ENCODE measurements around the gene ATPAF2.
A peak's percentile ranks its signal among the peaks of the same experiment; 100 is the strongest.

ATPAF2 gene

DNA sequence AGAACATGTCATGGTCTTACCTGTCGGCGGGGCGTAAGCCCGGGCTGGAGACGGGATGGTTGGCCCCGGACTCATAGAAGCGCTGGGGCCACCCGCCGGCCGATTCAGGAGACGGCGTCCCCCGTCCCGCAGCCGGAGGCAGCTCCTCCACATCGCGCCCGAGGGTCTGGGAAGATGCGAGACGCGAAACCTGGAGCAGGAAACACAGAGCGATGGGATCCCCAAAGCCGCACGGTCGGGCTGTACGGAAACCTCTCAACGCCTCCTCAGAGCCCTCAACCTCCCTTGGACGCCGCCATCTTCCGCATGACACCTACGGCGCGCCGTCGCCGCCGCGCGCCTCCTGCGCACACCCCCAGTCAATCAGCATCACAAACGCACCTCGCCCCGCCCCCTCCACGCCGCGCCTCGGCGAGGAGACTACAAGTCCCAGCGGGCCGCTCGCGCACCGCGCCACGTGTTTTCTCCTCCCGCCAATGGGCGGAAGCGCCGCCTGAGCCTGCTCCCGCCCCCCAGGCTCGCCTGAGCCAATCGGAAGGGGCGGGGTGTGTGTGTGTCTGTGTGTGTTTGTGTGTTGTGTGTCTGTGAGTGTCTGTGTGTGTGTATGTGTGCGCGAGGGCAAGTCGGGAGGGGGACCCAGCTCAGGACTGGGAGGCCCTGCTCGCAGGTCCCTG, at the start of gene ATPAF2, which contains the start of gene GID4:
Gene ATPAF2 (minus strand): TSS at position 308 of the 674 bp plus-strand sequence. CDS start 155 bp downstream, at position 153.
Gene GID4 (plus strand): TSS at position 548 of the 674 bp plus-strand sequence. CDS start 57 bp downstream, at position 605.
- DNase-seq, result peak; percentile 99

DNA sequence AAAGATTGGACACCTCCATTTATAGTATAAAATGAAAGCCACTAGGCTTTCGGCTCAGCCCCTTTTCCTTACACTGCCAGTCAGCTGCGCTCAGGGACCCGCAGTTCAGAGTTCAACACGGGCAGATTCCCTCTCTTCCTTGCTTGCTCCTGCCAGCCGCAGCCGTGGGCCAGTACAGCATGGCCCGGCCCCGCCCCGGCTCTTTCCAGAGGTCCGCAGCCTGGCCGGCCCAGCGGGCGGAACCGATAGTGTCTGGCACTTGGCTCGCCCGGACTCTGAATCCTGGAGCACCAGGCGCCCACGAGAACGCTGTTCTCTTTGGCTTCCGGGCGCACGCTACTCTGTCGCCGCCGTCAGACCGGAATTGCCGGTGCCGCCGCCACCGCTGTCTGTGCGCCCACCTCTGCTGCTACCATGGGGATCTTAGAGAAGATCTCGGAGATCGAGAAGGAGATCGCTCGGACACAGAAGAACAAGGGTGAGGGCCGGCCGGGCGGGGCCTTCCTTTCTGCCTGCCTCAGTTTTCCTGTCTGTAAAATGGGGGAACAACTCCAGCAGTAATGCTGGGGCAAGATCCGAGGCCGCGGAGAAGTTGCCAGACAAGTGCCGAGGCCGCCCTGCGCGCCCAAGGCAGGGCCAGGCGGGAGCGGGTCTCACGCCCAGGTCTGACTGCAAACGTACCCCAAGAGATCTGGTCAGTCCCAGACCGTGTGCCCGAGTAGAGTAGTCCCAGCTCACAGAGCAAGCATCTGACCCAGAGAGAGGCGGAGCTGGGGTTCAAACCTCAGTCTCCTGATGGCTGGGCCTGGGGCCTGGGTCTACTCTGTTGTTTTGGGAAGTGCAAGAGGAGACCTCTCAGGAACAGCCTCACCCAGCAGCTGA, 48.9 kb upstream of the ATPAF2 start, which contains the start of gene DRG2:
Gene DRG2 (plus strand): TSS at position 339 of the 882 bp plus-strand sequence. CDS start 76 bp downstream, at position 415.
- DNase-seq, result peak; percentile 85

DNA sequence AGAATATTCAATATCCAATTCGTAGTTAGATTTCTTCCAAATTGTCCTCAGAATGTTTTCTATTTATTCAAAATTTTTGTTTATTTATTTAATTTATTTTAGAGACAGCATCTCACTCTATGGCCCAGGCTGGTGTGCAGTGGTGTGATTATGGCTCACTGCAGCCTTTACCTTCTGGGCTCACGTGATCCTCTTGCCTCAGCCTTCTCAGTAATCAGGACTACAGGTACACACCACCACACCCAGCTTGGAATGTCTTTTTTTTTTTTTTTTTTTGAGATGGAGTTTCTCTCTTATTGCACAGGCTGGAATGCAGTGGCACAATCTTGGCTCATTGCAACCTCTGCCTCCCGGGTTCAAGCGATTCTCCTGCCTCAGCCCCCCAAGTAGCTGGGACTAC, 45.3 kb upstream of the ATPAF2 start:
- DNase-seq, result no peak

DNA sequence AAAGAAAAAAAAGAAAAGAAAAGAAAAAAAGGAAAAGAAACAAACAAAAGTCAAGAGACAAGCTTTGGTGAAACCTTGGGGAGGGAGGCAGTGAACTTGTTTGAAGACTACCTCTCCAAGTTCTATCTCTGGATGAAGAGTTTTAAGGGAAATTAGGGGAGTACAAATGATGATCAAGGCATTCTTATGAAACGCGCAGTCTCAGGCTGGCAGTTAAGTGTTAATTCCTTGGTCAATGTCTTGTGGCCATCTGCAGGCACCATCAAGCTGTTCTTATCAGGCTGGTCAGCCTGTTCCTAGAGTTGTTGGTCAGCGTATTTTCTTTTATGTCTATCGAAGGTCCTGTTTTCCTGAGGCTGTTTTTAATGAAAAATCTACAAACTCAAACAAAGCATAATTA, 40.6 kb upstream of the ATPAF2 start:
- DNase-seq, result no peak

DNA sequence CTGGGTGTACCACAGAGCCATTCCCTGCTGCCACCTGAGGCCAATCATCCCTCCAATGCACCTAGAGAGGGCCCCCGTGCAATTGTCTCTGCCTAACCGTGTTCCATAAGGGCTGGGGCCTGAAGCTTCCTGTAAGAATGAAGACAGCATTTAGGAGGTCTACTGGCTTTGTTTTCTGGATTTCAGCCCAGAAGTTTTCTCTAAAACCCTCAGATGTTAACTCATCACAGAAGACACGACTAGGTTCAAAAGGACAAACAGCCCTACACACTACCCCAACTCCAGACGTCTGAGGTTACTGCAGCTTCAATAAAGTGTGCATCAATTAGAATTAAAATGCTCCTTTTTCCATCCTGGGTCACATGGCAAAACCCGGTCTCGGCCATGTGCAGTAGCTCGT, 38.0 kb upstream of the ATPAF2 start:
- no peak for DNase-seq

DNA sequence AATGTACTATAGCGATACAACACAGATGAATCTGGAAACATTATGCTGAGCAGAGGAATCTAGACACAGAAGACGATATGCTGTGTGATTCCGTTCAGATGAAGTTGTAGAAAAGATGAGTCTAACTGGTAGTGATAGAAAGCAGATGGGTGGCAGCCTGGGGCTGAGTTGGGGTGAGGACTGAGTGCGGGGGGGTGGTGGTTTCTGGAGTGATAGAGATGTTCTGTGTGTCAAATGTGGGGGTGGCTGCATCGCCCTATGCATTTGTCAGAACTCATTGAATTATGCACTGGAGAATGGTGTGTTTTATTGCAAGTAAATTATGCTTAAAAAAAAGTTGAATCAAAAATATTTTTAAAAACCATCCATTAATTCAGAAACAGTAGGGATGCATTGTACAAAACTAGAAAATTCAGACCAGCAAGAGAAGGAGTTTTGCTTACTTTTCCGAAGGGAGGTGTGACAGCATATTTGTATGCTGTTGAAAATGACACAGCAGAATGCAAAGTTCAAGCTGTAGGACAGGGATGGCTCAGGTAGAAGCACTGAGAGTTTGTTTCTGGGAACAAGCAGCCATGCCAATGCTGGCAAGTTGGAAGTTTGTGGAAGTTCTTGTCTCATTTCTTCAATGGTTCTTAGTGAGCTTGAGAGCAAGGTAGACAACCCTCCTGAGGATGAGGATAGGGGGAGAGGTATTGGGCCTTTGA, 35.8 kb upstream of the ATPAF2 start:
- no peak for DNase-seq

DNA sequence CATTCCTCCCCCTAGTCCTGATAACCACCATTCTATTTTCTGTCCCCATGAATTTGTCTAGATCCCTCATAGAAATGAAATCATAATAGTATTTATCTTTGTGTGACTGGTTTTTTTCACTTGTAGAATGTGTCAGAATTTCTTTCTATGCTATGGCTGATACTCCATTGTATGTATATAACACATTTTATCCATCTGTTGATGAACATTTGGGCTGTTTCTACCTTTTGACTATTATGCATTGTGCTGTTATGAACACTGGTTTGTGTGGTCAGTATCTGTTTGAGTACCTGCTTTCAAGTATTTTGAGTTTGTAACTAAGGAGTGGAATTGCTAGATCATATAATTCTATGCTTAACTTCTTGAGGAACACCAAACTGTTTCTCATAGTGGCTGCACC, 32.8 kb upstream of the ATPAF2 start:
- no peak for DNase-seq

DNA sequence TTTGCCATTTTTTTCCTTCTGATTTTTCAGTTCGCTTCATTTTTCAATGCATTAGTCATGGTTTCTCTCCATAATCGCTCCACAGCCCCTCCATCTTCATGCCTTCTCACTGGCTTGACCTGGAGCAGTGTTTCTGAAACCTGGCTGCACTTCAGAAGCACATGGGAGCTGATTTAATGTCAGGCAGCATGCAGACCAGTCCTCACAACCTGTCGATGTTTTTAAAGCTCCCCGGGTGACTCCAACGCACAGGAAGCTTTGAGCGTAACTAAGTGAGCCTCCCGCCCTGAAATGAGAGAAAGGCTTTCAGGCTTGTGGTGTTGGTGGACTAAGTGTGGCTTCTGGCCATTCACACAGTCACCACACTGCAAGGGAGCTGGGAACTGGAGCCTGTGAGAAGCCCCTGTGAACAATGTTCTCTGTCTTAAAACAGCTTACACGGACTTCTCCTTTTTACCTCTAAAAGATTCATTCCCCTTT, 31.9 kb upstream of the ATPAF2 start:
- no peak for DNase-seq

DNA sequence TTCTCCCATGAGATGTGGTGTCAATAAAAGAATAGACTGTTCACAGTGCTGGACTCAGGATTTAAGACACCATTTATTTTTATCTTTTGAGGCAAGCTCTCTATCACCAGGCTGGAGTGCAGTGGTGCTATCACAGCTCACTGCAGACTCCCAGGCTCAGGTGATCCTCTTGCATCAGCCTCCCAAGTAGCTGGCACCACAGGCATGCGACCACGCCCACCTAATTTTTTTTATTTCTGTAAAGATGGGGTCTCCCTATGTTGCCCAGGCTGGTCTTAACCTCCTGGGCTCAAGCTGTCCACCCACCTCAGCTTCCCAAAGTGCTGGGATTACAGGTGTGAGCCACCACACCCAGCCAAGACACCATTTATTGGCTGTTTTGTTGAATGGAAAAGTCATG, 30.1 kb upstream of the ATPAF2 start:
- DNase-seq, result no peak

DNA sequence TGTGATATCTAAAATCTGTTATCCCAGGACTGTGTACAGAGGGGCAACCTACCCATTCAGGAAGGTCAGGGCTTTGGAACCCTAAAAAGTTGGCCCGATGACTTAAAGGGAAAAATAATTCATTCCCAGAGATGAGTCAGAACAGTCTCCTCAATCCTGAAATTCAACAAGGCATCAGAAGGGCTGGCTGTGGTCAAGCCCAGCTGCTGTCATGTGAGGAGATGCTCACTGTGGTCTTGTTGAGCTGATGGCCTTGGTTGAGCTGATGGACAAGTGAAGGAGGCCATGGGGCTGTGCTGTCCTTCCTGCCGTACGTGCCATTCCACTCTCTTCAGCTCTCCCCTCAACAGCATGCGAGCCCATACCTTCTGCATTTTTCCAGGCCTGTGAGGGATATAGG, 27.9 kb upstream of the ATPAF2 start:
- no peak for DNase-seq

DNA sequence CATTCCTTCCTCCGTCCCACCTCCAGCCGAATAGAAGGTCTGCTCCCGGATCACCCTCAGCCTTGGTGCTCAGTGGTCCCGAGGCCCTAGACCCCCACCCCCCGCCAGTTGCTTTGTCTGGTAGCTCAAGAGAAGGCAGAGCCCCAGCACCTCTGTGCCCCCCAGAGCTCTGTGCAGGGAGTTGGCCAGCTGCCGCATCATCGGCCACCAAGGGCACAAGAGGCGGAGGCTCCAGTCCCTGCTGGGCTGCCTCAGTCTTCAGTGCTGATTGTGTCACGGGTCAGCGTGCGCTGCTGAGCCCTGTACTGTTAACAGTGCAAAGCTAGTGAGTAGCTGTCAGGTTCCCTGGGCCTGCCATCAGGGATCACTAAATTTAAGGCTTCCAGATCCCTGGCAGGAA, 26.6 kb upstream of the ATPAF2 start:
- no peak for DNase-seq

DNA sequence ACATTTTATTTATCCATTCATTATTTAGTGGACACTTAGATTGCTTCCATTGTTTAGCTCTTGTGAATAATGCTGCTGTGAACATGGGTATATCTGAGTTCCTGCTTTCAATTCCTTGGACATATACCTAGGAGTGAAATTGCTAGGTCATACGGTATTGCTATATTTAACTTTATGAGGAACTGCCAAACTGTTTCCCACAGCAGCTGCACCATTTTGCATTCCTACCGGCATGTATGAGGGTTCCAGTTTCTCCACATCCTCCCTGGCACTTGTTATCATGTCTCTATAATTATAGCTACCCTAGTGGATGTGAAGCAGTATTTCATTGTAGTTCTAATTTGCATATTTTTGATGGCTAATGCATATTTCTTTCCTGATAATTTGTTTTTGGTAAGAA, 25.1 kb upstream of the ATPAF2 start:
- no peak for DNase-seq

DNA sequence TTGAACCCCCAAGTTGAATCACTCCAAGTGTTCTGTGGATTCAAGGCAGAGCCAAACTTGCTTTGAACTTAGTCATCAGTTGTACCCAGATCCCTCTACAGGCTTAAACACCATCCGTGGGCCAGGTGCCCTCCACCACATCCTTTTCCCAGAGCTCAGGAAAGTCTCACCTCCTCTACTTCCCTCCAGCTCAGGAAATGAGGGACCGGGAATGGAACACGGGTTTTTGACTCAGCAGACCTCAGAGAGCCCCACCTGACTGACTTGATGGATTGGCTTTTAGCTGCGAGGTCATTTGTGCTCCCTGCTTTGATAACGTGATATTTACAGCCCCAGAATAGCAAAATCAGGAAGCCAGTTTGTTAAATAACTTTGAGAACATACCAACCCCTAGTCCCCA, 20.3 kb upstream of the ATPAF2 start:
- no peak for DNase-seq

DNA sequence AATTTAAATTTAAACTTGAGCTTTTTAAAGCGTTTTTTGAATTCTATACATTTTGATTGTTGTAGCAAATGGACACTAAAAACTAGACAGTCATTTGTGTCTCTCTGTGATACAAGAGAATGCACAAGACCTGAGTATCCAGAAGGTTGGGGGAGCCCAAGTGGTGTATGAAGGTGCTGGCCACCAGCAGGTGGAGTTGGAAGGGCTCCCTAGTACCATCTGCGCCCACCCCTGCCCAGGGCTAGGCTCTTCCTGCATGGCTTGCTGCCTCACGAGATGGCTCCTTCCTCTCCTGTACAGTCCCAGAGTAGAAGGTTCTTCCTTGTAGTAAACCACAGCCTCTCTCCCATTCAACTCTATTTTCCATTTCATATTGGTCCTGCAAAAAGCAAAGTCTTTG, 17.2 kb upstream of the ATPAF2 start:
- no peak for DNase-seq

DNA sequence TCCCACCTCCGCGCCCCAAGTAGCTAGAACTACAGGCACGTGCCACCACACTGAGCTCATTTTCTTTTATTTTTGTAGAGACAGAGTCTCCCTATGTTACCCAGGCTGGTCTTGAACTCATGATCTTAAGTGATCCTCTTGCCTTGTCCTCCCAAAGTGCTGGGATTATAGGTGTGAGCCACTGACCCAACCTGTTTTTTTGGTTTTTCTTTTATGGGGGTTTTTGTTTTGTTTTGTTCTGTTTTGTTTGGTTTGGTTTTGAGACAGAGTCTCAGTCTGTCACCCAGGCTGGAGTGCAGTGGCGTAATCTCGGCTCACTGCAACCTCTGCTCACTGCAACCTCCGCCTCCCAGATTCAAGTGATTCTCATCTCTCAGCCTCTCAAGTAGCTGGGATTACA, 16.6 kb upstream of the ATPAF2 start:
- DNase-seq, result no peak

DNA sequence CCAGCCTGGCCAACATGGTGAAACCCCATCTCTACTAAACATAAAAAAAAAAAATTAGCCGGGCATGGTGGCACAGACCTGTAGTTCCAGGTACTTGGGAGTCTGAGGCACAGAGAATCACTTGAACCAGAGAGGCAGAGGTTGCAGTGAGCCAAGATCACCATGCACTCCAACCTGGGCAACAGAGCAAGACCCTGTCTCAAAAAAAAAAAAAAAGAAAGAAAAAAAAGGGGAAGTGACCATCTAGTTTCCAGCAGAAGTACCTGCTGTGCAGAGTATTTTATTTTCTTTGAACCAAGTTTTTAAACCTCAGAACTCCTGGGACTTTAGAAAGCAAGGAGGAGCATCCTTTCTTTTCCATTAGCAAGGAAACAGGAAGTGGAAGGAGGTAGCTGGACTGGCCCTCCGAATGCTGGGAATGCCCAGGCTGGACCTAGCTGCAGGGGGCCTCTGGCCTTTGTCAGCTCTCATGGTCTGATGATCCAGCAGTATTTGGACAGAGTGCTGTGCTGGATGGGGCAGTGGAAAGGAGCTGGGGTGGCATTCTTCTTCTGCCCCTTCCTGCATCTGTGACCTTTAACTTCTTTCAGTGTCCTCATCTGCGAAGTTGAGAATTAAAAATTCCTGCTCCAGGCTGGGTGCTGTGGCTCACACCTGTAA, 6.9 kb upstream of the ATPAF2 start:
- DNase-seq, result no peak

DNA sequence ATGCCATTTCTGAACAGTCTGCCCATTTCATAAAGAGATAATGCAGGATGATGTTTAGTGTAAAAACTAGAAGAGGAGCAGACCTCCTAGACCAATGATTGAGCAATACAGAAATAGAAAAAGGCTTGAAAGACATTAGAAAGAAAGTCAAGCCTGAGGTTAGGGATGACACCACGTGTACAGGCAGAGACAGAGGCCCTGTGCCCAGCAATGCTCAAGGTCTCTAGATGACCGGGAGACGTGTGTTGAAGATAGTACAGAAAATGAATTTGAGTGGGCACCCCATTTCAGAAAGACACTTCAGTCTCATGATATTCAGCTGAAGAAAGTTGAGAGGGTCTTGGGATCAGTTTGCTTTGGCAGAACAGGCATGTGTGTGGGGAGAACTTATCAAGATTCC, 5.6 kb upstream of the ATPAF2 start:
- DNase-seq, result no peak

DNA sequence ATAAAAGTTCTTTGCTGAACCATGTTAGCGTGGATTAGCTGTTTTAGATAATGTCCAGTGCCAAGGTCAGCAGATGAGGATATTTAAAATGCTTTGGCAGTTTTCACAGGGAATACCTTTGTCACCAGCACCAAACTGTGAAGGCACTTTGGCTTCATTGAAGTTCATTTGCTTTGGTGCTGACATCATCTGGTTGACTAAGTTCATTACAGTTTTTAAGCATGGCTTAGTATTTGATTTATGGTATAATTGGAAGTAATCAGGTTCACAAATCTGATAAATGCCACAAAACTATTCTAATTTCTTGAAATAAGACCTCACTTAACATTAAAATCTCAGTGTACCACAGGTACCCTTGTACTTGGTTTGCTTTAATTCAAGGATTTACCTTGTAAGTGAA, 4.5 kb upstream of the ATPAF2 start:
- no peak for DNase-seq

DNA sequence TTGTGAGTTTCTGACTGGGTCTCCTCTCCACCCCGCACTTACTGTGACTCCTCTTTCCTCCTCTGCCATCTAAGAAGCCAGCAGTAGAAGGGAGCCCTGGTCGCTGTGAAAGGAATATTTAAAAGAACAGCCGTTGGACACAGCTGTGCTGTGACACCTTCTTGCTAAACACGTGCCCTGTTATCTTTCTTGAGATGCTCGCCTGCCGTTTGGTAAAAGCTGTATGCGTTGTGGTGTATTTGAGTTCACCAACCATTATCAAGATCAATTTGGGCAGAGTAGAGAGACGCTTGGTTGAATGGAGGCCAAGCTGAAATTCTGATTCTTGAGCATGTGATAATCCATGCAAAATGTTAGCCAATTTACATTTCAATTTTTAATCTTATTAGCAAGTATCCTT, 4.0 kb upstream of the ATPAF2 start:
- no peak for DNase-seq

DNA sequence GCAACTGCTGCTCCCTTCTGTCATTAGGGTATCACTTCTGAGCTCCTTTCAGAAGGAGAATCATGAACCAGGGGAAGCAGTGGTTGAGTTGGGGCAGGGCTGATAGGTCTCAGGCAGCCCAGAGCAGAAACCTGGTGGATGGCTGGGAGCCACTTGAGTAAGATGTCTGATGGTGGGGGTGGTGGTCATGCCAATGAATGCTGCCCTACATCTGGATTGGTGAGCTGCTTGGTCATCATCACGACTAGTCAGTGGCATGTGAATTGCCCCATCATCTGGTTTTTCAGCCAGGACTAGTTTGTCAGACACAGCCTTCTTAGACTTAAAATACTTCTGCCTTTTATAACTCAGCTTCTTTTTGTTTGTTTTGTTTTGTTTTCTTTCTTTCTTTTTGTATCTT, 2.8 kb upstream of the ATPAF2 start:
- DNase-seq, result no peak

DNA sequence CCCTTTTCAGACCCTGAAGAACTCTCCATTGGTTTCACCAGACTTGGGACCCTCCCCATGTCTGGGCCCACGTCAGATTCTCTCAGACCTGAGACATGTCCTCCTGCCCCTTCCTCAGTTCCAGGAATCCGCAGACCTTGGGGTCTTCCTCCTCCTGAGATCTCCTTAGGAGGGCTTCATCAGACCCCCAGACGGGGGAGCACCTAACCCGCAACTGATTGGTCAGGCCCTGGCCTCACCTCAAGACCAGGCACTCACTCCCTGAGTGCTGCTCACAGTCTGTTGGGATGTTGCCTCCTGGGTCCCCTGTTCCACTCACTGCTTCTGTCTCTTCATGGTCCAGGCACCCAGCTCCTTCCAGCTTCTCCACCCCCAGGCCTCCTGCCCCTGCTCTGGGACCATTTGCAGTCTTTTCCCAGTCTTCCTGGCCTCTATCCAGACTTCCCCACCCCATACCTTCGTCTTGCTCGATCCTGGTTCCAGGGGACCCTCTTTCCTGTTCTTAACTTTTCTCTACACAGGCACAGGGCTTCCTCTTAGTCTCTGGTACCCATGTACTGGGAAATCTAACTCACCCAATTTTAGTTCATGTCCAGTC, 1.4 kb upstream of the ATPAF2 start:
- DNase-seq, result no peak

DNA sequence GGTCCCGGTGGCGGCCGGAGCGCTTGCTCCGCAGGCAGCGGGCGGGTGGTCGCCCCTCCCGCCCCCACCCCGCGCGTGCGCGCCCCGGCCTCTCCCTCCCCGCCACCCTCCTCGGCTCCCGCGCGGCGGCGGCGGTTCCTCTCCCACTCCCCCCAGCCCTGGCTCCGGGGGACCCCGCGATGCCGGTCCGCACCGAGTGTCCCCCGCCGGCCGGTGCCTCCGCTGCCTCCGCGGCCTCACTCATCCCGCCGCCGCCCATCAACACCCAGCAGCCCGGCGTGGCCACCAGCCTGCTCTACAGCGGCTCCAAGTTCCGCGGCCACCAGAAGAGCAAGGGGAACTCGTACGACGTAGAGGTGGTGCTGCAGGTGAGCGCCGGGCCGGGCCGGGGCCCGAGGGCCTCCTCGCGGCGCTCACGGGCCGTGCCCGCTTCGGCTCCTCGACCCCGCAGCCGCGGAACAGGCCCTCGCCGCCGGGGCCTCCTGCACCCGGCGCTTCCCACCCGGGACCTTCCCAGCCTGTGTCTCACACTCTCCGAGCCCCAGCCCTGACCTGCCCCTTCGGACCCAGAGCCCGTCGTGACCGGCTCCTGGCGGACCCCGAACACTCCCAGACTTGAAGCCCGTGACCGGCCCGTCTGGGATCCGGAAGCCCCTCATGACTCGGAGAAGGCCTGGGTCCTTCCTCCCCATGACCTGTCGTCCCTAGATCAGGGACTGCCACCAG, 730 bp upstream of the ATPAF2 start:
- no peak for DNase-seq
